ENCODE results near the gene PCDHA3.
"Not testable (repeated sequence)": the region's sequence is repeated elsewhere in the genome, so short reads cannot be mapped to it uniquely, and the experiment has no call there.

Gene PCDHA3

DNA sequence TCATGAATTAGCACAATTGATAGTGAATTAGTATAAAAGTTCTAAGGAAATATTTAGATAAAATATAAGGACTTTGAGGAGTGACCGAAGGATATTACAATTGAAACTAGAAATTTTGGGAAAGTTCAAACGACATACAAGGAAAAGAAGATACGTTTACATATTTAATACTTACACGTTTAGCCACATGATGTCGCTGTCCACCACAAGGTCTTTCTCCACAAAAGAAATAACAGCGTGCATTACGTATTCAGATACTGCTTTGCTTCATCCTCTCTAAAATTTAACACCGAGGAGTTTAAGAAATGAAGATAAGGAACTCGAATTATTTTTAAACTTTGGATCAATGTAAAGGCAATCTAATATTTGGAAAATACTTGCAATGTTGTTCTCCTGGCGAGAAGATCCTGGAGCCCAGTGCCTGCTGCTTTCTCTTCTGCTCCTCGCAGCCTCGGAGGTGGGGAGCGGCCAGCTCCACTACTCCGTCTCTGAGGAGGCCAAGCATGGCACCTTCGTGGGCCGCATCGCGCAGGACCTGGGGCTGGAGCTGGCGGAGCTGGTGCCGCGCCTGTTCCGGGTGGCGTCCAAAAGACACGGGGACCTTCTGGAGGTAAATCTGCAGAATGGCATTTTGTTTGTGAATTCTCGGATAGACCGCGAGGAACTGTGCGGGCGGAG is at the start of gene PCDHA3:
Gene PCDHA3 (plus strand): TSS at position 242 of the 678 bp plus-strand sequence.
- DNase-seq = no peak

DNA sequence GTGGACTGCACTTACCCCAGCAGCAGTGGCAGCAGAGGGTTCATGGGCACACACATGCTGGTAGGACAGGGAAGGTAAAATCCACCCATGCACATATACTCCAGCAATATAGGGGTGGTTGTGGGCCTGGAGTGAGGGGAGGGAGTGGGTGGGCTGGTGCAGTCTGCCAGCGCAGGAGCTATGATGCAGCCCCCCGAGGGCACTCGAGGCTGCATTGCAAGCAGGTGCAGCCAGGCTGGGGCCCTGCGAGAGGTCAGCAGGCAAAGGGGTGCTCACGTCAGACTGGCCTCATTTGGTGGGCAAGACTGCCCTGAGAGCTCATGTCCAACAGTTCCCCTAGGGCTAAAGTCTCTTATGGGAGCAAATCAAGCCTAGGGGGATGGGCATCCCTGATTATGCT is 47.3 kb upstream of the PCDHA3 start:
- DNase-seq = no peak

DNA sequence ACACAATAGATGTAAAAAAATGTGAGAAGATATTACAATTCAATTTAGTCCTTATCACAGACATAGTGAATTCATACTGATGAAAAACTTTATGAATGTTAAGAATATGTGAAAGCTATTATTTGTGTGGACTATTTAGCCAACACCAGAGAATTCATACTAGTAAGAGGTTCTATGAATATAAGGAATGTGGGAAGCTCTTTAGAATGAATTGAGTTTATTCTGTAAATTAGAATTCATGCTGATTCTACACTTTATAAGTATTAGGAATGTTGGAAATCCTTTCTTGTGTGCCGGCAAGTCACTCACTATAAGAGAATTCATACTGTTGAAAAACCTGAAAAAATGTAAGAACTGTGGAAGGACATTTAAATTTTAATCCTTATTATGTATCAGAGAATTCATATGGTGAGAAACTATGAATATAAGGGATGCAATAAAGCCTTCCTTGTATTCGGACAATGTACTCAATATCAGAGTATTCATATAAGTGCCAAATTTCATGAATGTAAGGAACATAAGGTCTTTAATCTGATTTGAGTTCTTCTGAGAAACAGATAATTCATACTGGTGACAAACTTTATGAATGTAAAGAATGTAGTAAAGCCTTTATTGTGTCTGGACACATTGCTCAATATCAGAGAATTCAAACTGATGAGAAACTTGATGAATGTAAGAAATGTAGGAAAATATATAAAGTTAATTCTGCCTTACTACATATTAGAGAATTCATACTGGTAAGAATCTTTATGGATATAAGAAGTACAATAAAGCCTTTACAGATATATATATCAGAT is 36.5 kb upstream of the PCDHA3 start:
- no peak for DNase-seq

DNA sequence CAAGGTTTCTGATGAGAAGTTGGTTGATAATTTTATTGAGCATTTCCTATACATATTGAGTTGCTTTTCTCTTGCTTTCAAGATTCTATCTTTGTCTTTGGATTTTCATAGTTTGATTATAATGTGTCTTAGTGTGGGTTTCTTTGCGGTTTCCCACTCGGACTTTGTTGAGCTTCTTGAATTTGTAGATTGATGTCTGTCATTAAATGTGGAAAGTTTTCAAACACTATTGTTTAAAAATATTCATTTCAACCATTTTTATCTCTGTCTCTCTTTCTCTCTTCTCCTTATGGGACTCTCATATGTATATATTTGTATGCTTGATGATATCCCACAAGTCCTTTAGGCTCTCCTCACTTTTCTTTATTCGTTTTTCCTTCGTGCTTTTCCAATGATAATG is 33.4 kb upstream of the PCDHA3 start:
- no peak for DNase-seq

DNA sequence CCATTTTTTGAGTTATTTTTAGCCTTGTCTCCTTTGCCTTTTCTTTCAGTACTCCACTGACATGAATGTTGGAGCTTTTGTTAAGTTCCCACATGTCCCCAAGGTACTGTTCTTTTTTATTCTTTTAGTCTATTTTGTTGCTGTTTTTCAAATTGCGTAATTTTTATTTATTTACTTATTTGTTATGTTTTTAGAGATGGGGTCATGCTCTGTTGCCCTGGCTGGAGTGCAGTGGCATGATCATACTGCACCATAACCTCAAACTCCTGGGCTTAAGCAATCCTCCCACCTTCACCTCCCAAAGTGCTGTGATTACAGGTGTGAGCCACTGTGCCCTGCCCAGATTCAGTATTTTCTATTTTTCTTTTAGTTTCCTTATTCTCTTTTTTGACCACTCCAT is 20.3 kb upstream of the PCDHA3 start:
- DNase-seq = no peak

DNA sequence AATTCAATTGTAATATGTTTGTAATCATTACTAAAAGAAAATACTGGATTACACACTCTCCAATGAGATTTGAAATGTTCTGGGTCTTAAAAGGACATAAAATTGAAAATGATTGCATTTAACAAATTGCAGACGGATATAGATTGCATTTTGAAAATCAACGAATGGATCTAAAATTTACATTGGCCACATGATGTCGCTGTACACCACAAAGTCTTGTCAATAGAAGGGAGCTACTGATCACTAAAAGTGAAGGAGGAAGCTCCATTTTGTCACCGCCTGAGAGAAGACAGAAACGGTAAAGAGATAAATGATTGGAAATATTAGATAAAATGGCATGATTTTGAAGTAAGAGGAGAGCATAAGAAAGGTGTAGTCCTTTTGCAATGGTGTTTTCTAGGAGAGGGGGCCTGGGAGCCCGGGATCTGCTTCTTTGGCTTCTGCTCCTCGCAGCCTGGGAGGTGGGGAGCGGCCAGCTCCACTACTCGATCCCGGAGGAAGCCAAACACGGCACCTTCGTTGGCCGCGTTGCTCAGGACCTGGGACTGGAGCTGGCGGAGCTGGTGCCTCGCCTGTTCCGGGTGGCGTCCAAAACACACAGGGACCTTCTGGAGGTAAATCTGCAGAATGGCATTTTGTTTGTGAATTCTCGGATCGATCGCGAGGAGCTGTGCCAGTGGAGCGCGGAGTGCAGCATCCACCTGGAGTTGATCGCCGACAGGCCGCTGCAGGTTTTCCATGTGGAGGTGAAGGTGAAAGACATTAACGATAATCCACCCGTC is 14.8 kb upstream of the PCDHA3 start, which contains the start of gene PCDHA1:
Gene PCDHA1 (plus strand): TSS at position 236 of the 782 bp plus-strand sequence.
- DNase-seq = no peak

DNA sequence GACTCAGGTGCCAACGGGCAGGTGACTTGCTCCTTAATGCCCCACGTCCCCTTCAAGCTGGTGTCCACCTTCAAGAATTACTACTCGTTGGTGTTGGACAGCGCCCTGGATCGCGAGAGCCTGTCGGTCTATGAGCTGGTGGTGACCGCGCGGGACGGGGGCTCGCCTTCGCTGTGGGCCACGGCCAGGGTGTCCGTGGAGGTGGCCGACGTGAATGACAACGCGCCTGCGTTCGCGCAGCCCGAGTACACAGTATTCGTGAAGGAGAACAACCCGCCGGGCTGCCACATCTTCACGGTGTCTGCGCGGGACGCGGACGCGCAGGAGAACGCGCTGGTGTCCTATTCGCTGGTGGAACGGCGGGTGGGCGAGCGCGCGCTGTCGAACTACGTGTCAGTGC is 13.4 kb upstream of the PCDHA3 start:
- not testable (repeated sequence) for DNase-seq

DNA sequence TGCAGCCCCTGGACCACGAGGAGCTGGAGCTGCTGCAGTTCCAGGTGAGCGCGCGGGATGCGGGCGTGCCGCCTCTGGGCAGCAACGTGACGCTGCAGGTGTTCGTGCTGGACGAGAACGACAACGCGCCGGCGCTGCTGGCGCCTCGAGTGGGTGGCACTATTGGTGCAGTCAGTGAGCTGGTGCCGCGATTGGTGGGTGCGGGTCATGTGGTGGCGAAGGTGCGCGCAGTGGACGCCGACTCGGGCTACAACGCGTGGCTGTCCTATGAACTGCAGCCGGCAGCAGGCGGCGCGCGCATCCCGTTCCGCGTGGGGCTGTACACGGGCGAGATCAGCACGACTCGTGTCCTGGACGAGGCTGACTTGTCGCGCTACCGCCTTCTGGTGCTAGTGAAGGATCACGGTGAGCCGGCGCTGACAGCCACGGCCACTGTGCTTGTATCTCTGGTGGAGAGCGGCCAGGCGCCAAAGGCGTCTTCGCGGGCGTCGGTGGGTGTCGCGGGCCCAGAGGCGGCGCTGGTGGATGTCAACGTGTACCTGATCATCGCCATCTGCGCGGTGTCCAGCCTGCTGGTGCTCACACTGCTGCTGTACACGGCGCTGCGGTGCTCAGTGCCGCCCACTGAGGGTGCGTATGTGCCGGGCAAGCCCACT is 12.9 kb upstream of the PCDHA3 start:
- not testable (repeated sequence) for DNase-seq

DNA sequence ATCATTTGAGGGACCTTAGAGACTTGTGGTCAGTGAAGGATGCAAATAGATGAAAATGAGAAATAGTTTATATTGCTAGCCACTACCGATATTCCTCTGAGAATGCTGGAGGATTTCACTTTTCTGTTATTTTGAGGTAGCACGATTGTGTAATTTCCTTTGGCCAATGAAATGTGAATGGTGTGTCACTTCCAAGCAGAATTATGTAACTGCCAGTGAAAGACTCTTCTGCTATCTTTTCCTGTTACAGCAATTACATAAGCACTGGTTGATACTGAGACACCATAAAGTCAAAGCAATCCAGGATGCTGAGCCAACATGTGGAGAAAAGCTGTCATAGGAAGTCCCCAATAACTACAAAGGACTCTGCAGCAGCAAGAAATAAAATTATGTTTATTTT is 9.8 kb upstream of the PCDHA3 start:
- DNase-seq = no peak

DNA sequence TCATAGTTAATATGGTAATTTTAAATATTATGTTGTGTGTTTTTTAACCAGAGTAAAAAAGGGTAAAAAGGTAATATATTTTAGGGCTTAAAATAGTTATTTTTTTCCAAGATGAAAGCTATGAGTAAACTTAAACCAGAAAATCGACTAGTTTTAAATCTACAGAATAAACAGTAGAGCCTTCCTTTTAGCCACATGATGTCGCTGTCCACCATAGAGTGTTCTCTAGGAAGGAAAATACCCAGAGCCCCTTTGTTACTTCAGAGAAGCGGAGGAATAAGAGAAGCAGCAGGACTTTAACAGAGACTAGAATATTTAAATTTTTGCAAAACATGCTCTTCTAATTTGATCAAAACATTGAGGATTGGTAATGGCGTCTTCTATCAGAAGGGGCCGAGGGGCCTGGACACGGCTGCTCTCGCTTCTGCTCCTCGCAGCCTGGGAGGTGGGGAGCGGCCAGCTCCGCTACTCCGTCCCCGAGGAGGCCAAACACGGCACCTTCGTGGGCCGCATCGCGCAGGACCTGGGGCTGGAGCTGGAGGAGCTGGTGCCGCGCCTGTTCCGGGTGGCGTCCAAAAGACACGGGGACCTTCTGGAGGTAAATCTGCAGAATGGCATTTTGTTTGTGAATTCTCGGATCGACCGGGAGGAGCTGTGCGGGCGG is 6.1 kb upstream of the PCDHA3 start, which contains the start of gene PCDHA2:
Gene PCDHA2 (plus strand): TSS at position 258 of the 664 bp plus-strand sequence.
- DNase-seq = no peak

DNA sequence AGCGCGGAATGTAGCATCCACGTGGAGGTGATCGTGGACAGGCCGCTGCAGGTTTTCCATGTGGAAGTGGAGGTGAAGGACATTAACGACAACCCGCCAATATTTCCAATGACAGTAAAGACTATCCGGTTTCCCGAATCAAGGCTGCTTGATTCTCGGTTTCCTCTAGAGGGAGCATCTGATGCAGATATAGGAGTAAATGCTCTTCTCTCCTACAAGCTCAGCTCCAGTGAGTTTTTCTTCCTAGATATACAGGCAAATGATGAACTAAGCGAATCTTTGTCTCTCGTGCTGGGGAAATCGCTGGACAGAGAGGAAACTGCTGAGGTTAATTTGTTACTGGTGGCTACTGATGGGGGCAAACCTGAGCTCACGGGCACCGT is 5.6 kb upstream of the PCDHA3 start:
- no peak for DNase-seq

DNA sequence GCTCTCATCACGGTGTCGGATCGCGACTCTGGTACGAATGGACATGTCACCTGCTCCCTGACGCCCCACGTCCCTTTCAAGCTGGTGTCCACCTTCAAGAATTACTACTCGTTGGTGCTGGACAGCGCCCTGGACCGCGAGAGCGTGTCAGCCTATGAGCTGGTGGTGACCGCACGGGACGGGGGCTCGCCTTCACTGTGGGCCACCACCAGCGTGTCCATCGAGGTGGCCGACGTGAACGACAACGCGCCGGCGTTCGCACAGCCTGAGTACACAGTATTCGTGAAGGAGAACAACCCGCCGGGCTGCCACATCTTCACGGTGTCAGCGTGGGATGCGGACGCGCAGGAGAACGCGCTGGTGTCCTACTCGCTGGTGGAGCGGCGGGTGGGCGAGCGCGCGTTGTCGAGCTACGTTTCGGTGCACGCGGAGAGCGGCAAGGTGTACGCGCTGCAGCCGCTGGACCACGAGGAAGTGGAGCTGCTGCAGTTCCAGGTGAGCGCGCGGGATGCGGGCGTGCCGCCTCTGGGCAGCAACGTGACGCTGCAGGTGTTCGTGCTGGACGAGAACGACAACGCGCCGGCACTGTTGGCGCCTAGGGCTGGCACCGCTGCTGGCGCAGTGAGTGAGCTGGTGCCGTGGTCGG is 4.7 kb upstream of the PCDHA3 start:
- not testable (repeated sequence) for DNase-seq

DNA sequence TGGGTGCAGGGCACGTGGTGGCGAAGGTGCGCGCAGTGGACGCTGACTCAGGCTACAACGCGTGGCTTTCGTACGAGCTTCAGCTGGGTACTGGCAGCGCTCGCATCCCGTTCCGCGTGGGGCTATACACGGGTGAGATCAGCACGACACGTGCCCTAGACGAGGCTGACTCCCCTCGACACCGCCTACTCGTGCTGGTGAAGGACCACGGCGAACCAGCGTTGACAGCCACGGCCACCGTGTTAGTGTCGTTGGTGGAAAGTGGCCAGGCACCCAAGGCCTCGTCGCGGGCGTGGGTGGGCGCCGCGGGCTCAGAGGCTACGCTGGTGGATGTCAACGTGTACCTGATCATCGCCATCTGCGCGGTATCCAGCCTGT is 4.2 kb upstream of the PCDHA3 start:
- no peak for DNase-seq

DNA sequence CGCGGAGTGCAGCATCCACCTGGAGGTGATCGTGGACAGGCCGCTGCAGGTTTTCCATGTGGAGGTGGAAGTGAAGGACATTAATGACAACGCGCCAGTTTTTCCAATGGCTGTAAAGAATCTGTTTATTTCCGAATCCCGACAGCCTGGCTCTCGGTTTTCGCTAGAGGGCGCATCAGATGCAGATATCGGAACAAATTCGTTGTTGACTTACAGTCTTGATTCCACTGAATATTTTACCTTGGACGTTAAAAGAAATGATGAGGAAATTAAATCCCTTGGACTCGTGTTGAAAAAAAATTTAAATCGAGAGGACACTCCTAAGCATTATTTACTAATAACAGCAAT is 611 bp downstream of the PCDHA3 start:
- no peak for DNase-seq

DNA sequence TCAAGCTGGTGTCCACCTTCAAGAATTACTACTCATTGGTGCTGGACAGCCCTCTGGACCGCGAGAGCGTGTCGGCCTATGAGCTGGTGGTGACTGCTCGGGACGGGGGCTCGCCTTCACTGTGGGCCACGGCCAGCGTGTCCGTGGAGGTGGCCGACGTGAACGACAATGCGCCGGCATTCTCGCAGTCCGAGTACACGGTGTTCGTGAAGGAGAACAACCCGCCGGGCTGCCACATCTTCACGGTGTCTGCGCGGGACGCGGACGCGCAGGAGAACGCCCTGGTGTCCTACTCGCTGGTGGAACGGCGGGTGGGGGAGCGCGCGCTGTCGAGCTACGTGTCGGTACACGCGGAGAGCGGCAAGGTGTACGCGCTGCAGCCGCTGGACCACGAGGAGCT is 1.5 kb downstream of the PCDHA3 start:
- DNase-seq = not testable (repeated sequence)

DNA sequence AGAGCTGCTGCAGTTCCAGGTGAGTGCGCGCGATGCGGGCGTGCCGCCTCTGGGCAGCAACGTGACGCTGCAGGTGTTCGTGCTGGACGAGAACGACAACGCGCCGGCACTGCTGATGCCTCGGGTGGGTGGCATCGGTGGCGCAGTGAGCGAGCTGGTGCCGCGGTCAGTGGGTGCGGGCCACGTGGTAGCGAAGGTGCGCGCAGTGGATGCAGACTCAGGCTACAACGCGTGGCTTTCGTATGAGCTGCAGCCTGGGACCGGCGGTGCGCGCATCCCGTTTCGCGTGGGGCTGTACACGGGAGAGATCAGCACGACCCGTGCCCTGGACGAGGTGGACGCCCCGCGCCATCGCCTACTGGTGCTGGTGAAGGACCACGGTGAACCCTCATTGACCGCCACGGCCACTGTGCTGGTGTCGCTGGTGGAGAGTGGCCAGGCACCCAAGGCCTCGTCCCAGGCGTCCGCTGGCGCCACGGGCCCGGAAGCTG is 2.0 kb downstream of the PCDHA3 start:
- DNase-seq = no peak

DNA sequence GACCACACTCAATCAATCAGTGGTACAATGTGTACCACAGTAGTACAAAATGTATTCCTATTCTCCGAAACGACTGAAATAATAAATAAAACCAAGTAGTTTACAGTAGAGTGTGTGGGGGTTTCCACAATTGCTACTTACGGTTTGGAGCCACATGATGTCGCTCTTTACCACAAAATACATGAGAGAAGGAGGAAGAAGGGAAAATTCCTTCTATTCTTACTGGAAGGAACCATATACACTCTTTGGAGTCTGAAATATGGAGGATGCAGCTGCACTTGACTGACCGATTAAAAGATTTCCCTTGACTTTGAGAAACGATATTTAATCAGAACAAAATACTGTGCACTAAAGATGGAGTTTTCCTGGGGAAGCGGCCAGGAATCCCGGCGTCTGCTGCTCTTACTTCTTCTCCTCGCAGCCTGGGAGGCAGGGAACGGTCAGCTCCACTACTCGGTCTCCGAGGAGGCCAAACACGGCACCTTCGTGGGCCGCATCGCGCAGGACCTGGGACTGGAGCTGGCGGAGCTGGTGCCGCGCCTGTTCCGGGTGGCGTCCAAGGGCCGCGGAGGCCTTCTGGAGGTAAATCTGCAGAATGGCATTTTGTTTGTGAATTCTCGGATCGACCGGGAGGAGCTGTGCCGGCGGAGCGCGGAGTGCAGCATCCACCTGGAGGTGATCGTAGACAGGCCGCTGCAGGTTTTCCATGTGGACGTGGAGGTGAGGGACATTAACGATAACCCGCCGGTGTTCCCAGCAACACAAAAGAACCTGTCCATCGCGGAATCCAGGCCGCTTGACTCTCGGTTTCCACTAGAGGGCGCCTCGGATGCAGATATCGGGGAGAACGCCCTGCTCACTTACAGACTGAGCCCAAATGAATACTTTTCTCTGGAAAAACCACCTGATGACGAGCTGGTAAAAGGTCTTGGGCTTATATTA is 6.2 kb downstream of the PCDHA3 start, which contains the start of gene PCDHA4:
Gene PCDHA4 (plus strand): TSS at position 235 of the 942 bp plus-strand sequence.
- no peak for DNase-seq

DNA sequence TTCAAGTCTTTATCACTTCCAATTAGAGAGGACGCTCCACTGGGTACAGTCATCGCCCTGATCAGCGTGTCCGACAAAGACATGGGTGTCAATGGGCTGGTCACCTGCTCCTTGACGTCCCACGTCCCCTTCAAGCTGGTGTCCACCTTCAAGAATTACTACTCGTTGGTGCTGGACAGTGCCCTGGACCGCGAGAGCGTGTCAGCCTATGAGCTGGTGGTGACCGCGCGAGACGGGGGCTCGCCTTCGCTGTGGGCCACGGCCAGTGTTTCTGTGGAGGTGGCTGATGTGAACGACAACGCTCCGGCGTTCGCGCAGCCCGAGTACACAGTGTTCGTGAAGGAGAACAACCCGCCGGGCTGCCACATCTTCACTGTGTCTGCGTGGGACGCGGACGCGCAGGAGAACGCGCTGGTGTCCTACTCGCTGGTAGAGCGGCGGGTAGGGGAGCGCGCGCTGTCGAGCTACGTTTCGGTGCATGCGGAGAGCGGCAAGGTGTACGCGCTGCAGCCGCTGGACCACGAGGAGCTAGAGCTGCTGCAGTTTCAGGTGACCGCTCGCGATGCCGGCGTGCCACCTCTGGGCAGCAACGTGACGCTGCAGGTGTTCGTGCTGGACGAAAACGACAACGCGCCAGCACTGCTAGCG is 7.5 kb downstream of the PCDHA3 start:
- DNase-seq = not testable (repeated sequence)

DNA sequence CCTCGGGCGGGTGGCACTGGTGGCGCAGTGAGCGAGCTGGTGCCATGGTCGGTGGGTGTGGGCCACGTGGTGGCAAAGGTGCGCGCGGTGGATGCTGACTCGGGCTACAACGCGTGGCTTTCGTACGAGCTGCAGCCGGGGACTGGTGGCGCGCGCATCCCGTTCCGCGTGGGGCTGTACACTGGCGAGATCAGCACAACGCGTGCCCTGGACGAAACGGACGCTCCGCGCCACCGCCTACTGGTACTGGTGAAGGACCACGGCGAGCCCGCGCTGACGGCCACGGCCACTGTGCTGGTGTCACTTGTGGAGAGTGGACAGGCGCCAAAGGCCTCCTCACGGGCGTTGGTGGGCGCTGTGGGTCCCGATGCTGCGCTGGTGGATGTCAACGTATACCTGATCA is 8.0 kb downstream of the PCDHA3 start:
- no peak for DNase-seq
